Mesenchymal stem cell (in vitro differentiated cells and primary cell): Measurements from ENCODE around the gene SLC48A1.

Experiments
- DNase-seq: peaks from one replicate; pipeline ENCODE4 v3.0.0-alpha.2; 2013
- H2AFZ ChIP-seq: one replicate; pipeline ENCODE4 v1.6.1; 2013; ENCODE audit warnings: low read depth, mild to moderate bottlenecking, control low read depth, inconsistent platforms, low read length, moderate library complexity
- H2AK5ac ChIP-seq: 2 replicates; pipeline ENCODE4 v1.6.1; 2013; ENCODE audit warnings: low read length, moderate library complexity, mild to moderate bottlenecking, inconsistent platforms; ENCODE audit not compliant: severe bottlenecking
- H2BK120ac ChIP-seq: one replicate; pipeline ENCODE4 v1.6.1; 2013; ENCODE audit warnings: low read depth, mild to moderate bottlenecking, inconsistent platforms, low read length, moderate library complexity
- H2BK12ac ChIP-seq, 2 experiments: one replicate each; pipeline ENCODE4 v1.6.1; 2013; ENCODE audit warnings: inconsistent platforms in 2 of 2, low read length in 2 of 2, mild to moderate bottlenecking in 2 of 2, moderate library complexity in 2 of 2, control low read depth in 1 of 2
- H2BK15ac ChIP-seq: one replicate; pipeline ENCODE4 v1.6.1; 2013; ENCODE audit warnings: mild to moderate bottlenecking, low read depth, inconsistent platforms; ENCODE audit not compliant: poor library complexity, severe bottlenecking
- H2BK5ac ChIP-seq: 2 replicates; pipeline ENCODE4 v1.6.1; 2013; ENCODE audit warnings: low read depth, mild to moderate bottlenecking, low read length, control low read depth, inconsistent platforms; ENCODE audit not compliant: poor library complexity, severe bottlenecking
- H3K14ac ChIP-seq, 2 experiments: one replicate each; pipeline ENCODE4 v1.6.1; 2013; ENCODE audit warnings: inconsistent platforms in 2 of 2, low read length in 2 of 2, control low read depth in 1 of 2, mild to moderate bottlenecking in 1 of 2, moderate library complexity in 1 of 2
- H3K18ac ChIP-seq, 2 experiments: one replicate each; pipeline ENCODE4 v1.6.1; 2013; ENCODE audit warnings: inconsistent platforms in 2 of 2, low read length in 2 of 2, control low read depth in 1 of 2, low read depth in 1 of 2, mild to moderate bottlenecking in 1 of 2
- H3K23ac ChIP-seq, 2 experiments: one replicate each; pipeline ENCODE4 v1.6.1; 2013; ENCODE audit warnings: inconsistent platforms in 2 of 2, low read length in 2 of 2, mild to moderate bottlenecking in 2 of 2, moderate library complexity in 2 of 2, control low read depth in 1 of 2
- H3K27ac ChIP-seq: 2 replicates; pipeline ENCODE4 v1.5.1; 2013; ENCODE audit warnings: mild to moderate bottlenecking, moderate library complexity, low read length, control low read depth, inconsistent platforms; ENCODE audit not compliant: poor library complexity, severe bottlenecking
- H3K27me3 ChIP-seq, 2 experiments: 2 replicates each; pipeline versions ENCODE4 v1.6.1 to v1.7.0; 2013; ENCODE audit warnings: low read length in 2 of 2, mild to moderate bottlenecking in 2 of 2, moderate library complexity in 2 of 2, control low read depth in 1 of 2, inconsistent platforms in 1 of 2; ENCODE audit not compliant: control insufficient read depth in 1 of 2, insufficient read depth in 1 of 2
- H3K36me3 ChIP-seq, 2 experiments: 2 replicates each; pipeline versions ENCODE4 v1.6.1 to v1.7.0; 2013; ENCODE audit warnings: low read length in 2 of 2, control low read depth in 1 of 2, inconsistent platforms in 1 of 2, low read depth in 1 of 2, mild to moderate bottlenecking in 1 of 2; ENCODE audit not compliant: insufficient read depth in 2 of 2, control insufficient read depth in 1 of 2
- H3K4ac ChIP-seq, 2 experiments: one replicate each; pipeline ENCODE4 v1.6.1; 2013; ENCODE audit warnings: inconsistent platforms in 2 of 2, low read length in 2 of 2, mild to moderate bottlenecking in 2 of 2, moderate library complexity in 2 of 2, control low read depth in 1 of 2, low read depth in 1 of 2
- H3K4me1 ChIP-seq: 2 replicates; pipeline ENCODE4 v1.6.1; 2013; ENCODE audit warnings: low read depth, low read length, control low read depth; ENCODE audit not compliant: control insufficient read depth, insufficient read depth
- H3K4me2 ChIP-seq: 2 replicates; pipeline ENCODE4 v1.6.1; 2013; ENCODE audit warnings: low read length, mild to moderate bottlenecking, inconsistent platforms; ENCODE audit not compliant: poor library complexity, severe bottlenecking
- H3K4me3 ChIP-seq, 2 experiments: 2 replicates each; pipeline versions ENCODE4 v1.5.1 to v1.7.0; 2013; ENCODE audit warnings: low read length in 2 of 2, mild to moderate bottlenecking in 2 of 2, control low read depth in 1 of 2, low read depth in 1 of 2; ENCODE audit not compliant: insufficient read depth in 1 of 2
- H3K79me1 ChIP-seq: replicated peaks from 2 replicates; pipeline ENCODE4 v1.6.1; 2013; ENCODE audit warnings: mild to moderate bottlenecking, control low read depth, low read length, inconsistent platforms; ENCODE audit not compliant: poor library complexity, severe bottlenecking
- H3K9ac ChIP-seq: 2 replicates; pipeline ENCODE4 v1.7.0; 2013; ENCODE audit warnings: mild to moderate bottlenecking, low read length, moderate library complexity
- H3K9me3 ChIP-seq: 2 replicates; pipeline ENCODE4 v1.7.0; 2013; ENCODE audit warnings: mild to moderate bottlenecking, low read length; ENCODE audit not compliant: control insufficient read depth
- H4K8ac ChIP-seq: one replicate; pipeline ENCODE4 v1.6.1; 2013; ENCODE audit warnings: inconsistent platforms, mild to moderate bottlenecking, low read length, moderate library complexity
- H4K91ac ChIP-seq: one replicate; pipeline ENCODE4 v1.6.1; 2013; ENCODE audit warnings: mild to moderate bottlenecking, low read length, inconsistent platforms
- WGBS: methylation state at CpG from one replicate; pipeline ENCODE4 v1.1.7; 2013; ENCODE audit warnings: mixed read lengths; 5-methylcytosine and 5-hydroxymethylcytosine counted together

Gene SLC48A1

DNA sequence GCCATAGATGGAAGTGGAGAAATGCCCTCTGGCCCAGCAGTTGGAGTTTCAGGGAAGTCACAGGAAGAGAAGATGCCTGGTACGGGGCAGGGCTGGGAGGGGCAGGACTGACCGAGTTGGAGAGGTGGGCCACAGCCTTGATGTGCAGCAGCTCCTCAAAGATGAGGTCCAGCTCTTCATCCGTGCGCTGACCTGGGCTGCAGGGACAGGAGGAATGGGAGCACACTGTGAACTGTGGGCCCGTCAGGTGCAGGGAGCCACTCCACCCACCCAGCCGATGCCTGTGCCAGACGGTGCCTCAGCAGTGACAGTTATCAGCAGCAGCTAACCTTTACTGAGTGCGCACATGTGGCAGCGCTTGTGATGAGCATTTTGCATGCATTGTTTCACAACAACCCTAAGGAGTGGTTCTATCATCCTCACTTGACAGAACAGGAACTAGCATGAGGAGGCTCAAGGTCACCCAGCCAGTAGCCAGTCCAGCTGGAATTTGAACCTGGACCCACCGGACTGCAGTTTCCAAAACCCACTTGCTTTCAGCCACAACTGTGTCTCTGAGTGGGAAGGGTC, 22.7 kb upstream of the SLC48A1 start:
- H3K4me2 ChIP-seq, result no peak overlapping the region
- H3K79me1 ChIP-seq, result peaks cover 14% of the 10 kb centered on the region
- peaks cover 31% of the 10 kb centered on the region for H3K4me1 ChIP-seq
- H3K9me3 ChIP-seq, result no peaks in the 10 kb centered on the region
- H2AFZ ChIP-seq, result no peak overlapping the region
- no peak overlapping the region for H3K4ac ChIP-seq
- H2AK5ac ChIP-seq, result no peak overlapping the region
- peaks cover 0 to 1% of the 10 kb centered on the region in 2 experiments for H3K27me3 ChIP-seq
- no peak overlapping the region for H3K27ac ChIP-seq
- 93% methylated on average over 10 of the region's 10 CpGs for WGBS
- no peak overlapping the region for H2BK12ac ChIP-seq
- DNase-seq, result no peak
- H2BK5ac ChIP-seq, result no peak overlapping the region
- no peak overlapping the region for H3K23ac ChIP-seq
- no peak overlapping the region for H2BK120ac ChIP-seq
- no peak overlapping the region for H4K8ac ChIP-seq
- H2BK15ac ChIP-seq, result no peak overlapping the region
- no peak overlapping the region for H3K18ac ChIP-seq
- H4K91ac ChIP-seq, result no peak overlapping the region
- no peak overlapping the region for H3K4me3 ChIP-seq
- no peak overlapping the region for H3K9ac ChIP-seq
- H3K36me3 ChIP-seq, result peaks cover 4 to 83% of the 10 kb centered on the region in 2 experiments
- no peak overlapping the region for H3K14ac ChIP-seq

DNA sequence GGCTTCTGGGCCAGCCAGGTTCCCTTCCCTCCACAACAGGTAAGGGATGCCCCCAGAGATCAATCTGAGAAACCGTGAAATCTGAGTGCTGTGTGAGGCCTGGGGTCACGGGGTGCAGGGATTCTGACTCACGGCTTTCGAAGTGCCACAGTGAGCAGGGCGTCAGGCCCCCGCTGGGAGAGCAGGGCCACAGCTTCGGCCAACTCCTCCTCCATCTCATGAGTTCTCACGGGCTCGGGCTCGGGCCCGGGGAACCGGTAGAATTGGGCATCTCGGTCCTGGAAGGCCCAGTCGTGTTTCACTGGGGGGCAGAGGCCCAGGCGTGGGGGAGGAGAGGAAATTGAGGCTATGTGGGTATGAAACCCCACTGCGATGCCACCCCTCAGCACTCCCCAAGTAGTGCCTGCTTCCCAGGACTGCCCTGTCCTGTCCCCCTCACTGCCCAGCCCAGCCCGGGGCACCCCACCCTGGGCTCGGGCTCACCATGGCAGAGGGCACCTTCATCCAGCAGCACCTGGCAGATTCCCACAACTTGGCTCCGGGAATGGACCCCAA, 22.0 kb upstream of the SLC48A1 start:
- Histone ChIP-seq H3K4me3 (no peak overlapping the region), H3K9ac (no peak overlapping the region), H3K27ac (no peak overlapping the region), H2AK5ac (no peak overlapping the region), H3K23ac (no peak overlapping the region), H2BK5ac (no peak overlapping the region), H4K8ac (no peak overlapping the region), H3K36me3 (peaks cover 4 to 77% of the 10 kb centered on the region in 2 experiments), H4K91ac (no peak overlapping the region), H2BK15ac (no peak overlapping the region), H3K4ac (no peak overlapping the region), H2BK120ac (no peak overlapping the region), H3K4me1 (peaks cover 35% of the 10 kb centered on the region), H3K14ac (no peak overlapping the region), H3K79me1 (peaks cover 16% of the 10 kb centered on the region), H3K18ac (no peak overlapping the region), H3K9me3 (no peaks in the 10 kb centered on the region), H2BK12ac (no peak overlapping the region), H3K4me2 (no peak overlapping the region), H2AFZ (no peak overlapping the region), H3K27me3 (no peaks in the 10 kb centered on the region)
- 92% methylated on average over 15 of the region's 19 CpGs for WGBS
- DNase-seq, result no peak

DNA sequence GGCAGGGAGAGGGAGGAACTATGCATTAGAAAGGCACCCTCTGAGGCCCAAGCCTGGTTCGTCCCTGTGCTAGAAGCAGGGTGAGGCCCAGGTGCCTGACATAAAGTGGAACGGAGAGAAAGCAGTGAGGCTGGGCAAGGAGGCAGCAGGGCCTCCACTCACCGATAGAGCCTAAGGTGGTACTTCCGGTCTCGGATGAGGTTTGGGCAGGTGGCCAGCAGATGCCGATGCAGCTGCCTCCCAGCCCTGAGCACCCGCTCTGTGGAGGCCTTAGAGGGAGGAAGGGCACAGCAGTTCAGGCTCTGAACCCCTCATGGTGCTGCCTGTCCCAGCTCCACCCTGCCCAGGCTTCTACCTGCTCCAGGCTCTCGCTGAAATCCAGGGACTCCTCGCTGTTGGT, 21.5 kb upstream of the SLC48A1 start:
- 97% methylated on average over 9 of the region's 9 CpGs for WGBS

DNA sequence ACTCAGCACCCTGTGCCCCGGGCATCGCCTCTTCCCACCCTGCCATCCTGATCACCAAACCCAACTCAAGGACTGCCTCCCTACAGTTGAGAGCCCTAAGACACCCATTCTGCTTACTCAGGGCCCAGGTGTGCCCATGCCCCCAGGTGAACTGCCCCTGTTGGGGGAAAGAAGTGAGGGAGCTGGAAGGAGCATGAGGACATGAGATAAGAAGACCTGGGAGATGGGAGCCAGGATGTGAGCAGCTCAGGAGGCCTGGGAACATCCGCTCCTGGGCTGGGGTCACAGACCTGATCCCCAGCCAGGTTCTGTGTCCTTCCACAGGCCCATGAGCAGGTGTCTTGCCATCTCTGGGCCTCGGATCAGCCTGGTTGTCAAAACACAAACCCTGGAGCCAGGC, 20.9 kb upstream of the SLC48A1 start:
- Histone ChIP-seq H3K18ac (no peak overlapping the region), H2BK5ac (no peak overlapping the region), H3K4me3 (no peak overlapping the region), H2AK5ac (no peak overlapping the region), H3K27ac (no peak overlapping the region), H3K4me1 (peaks cover 41% of the 10 kb centered on the region), H3K9ac (peak overlapping the region; percentile 30), H4K8ac (no peak overlapping the region), H3K27me3 (no peaks in the 10 kb centered on the region), H3K79me1 (peaks cover 21% of the 10 kb centered on the region), H4K91ac (no peak overlapping the region), H2BK12ac (no peak overlapping the region), H3K9me3 (no peaks in the 10 kb centered on the region), H2AFZ (no peak overlapping the region), H2BK15ac (no peak overlapping the region), H2BK120ac (no peak overlapping the region), H3K36me3 (peaks cover 4 to 72% of the 10 kb centered on the region in 2 experiments), H3K14ac (no peak overlapping the region), H3K4me2 (no peak overlapping the region), H3K4ac (no peak overlapping the region), H3K23ac (no peak overlapping the region)
- 81% methylated on average over 4 of the region's 4 CpGs for WGBS
- DNase-seq, result no peak

More for the DNA sequence above, 21.5 kb upstream of the SLC48A1 start:
- H3K79me1 ChIP-seq, result peaks cover 21% of the 10 kb centered on the region
- no peak overlapping the region for H3K4me3 ChIP-seq
- no peaks in the 10 kb centered on the region for H3K27me3 ChIP-seq
- H2BK120ac ChIP-seq, result no peak overlapping the region
- H3K9me3 ChIP-seq, result no peaks in the 10 kb centered on the region
- H4K91ac ChIP-seq, result no peak overlapping the region
- no peak overlapping the region for H2BK15ac ChIP-seq
- H3K4ac ChIP-seq, result no peak overlapping the region
- DNase-seq, result no peak
- H3K23ac ChIP-seq, result no peak overlapping the region
- no peak overlapping the region for H3K9ac ChIP-seq
- H3K36me3 ChIP-seq, result peaks cover 4 to 77% of the 10 kb centered on the region in 2 experiments
- H3K18ac ChIP-seq, result no peak overlapping the region
- no peak overlapping the region for H4K8ac ChIP-seq
- H2BK5ac ChIP-seq, result no peak overlapping the region
- H3K27ac ChIP-seq, result no peak overlapping the region
- H2AK5ac ChIP-seq, result no peak overlapping the region
- H3K14ac ChIP-seq, result no peak overlapping the region
- H2BK12ac ChIP-seq, result no peak overlapping the region
- H2AFZ ChIP-seq, result no peak overlapping the region
- no peak overlapping the region for H3K4me2 ChIP-seq
- peaks cover 40% of the 10 kb centered on the region for H3K4me1 ChIP-seq
